GM12878 (cell line): ENCODE measurements around the gene ZNF311. TPM values are rescaled to one million over a fixed set of nuclear protein-coding genes. Genes with fewer than 3 reads are reported as not detected.

Source experiments
- ATAC-seq: fragments of 200-7000 bp; cut with Tn5 transposase; 3 replicates; pipeline ENCODE4 v1.9.1; 2020; ENCODE audit warnings: mild to moderate bottlenecking, moderate library complexity
- BruUV-seq: library from RNA; stranded (reverse); fragments of 400-500 nt; replicated peaks from 2 replicates; lab custom pipeline; 2021; lab: Mats Ljungman, UMichigan
- CTCF ChIA-PET: fragments of 300-600 bp; sonication (Branson Sonifier 250); formaldehyde crosslinking; extraction: SDS; loops from one replicate; lab custom pipeline; 2021; ENCODE audit warnings: inconsistent platforms; lab: Yijun Ruan, JAX
- POLR2A ChIA-PET: fragments of 350-600 bp; formaldehyde crosslinking; extraction: SDS; loops from one replicate; lab custom pipeline; 2021; ENCODE audit warnings: inconsistent platforms; lab: Charles Lee
- RAD21 ChIA-PET: fragments of 300-600 bp; sonication (Branson Sonifier 250); formaldehyde crosslinking; loops from one replicate; lab custom pipeline; 2023; ENCODE audit warnings: antibody characterized with exemption; ENCODE audit not compliant: unreplicated experiment; lab: Charles Lee
- SMC1A ChIA-PET: fragments of 300-600 bp; sonication (Branson Sonifier 250); formaldehyde crosslinking; loops from one replicate; lab custom pipeline; 2023; ENCODE audit not compliant: unreplicated experiment, uncharacterized antibody; lab: Charles Lee
- DNase-seq: peaks from one replicate; pipeline ENCODE4 v3.0.0-alpha.2; 2011; ENCODE audit warnings: low read depth, low spot score
- FAIRE-seq: peaks from 3 replicates; lab custom pipeline; 2011; peaks lifted over from hg19 to GRCh38; lab: Jason Lieb, UNC
- H2AFZ ChIP-seq: 2 replicates; pipeline ENCODE4 v1.6.0; 2011; ENCODE audit warnings: low read depth, low read length, control low read depth; ENCODE audit not compliant: control insufficient read depth
- H3K27ac ChIP-seq: 2 replicates; pipeline ENCODE4 v1.5.1; 2011; ENCODE audit warnings: control low read depth; ENCODE audit not compliant: control insufficient read depth, insufficient read depth
- H3K27me3 ChIP-seq, 2 experiments: replicated peaks in 1 of 2; 2 replicates each; pipeline versions ENCODE4 v1.6.0 to v1.6.1; 2011; ENCODE audit warnings: low read length in 1 of 2; ENCODE audit not compliant: control insufficient read depth in 2 of 2, insufficient read depth in 2 of 2
- H3K36me3 ChIP-seq, 2 experiments: 2 replicates each; pipeline ENCODE4 v1.5.1; 2011; ENCODE audit warnings: low read length in 1 of 2; ENCODE audit not compliant: control insufficient read depth in 2 of 2, insufficient read depth in 2 of 2
- H3K4me1 ChIP-seq: 2 replicates; pipeline ENCODE4 v1.6.1; 2011; ENCODE audit warnings: mild to moderate bottlenecking, low read length, moderate library complexity, mixed read lengths; ENCODE audit not compliant: control insufficient read depth, insufficient read depth
- H3K4me2 ChIP-seq: 2 replicates; pipeline ENCODE4 v1.6.0; 2011; ENCODE audit warnings: control low read depth; ENCODE audit not compliant: control insufficient read depth, insufficient read depth
- H3K4me3 ChIP-seq: fragments of 200-600 bp; sonication (generic); 2 replicates; pipeline ENCODE4 v1.5.1; 2016
- H3K79me2 ChIP-seq: 2 replicates; pipeline ENCODE4 v1.6.0; 2011; ENCODE audit warnings: low read length; ENCODE audit not compliant: control insufficient read depth, insufficient read depth
- H3K9ac ChIP-seq: 2 replicates; pipeline ENCODE4 v1.8.0; 2011; ENCODE audit warnings: low read length, control low read depth, mixed read lengths; ENCODE audit not compliant: control insufficient read depth, insufficient read depth
- H3K9me3 ChIP-seq: replicated peaks from 3 replicates; pipeline ENCODE4 v1.5.1; 2011; ENCODE audit warnings: mild to moderate bottlenecking, low read length; ENCODE audit not compliant: control insufficient read depth, insufficient read depth
- H4K20me1 ChIP-seq: 2 replicates; pipeline ENCODE4 v1.6.0; 2011; ENCODE audit not compliant: control insufficient read depth, insufficient read depth
- BCL11A ChIP-seq: IDR thresholded peaks from 2 replicates; pipeline ENCODE4 v1.6.1; 2011; ENCODE audit warnings: low read depth, low read length
- MEF2B ChIP-seq: fragments of 450-650 bp; IDR thresholded peaks from 2 replicates; pipeline ENCODE4 v1.6.1; 2018; ENCODE audit warnings: mild to moderate bottlenecking, moderate library complexity; ENCODE audit not compliant: partially characterized antibody, poor library complexity, severe bottlenecking
- MXI1 ChIP-seq: fragments of 150-350 bp; IDR thresholded peaks from 2 replicates; pipeline ENCODE4 v1.6.1; 2011; ENCODE audit warnings: low read depth, mild to moderate bottlenecking, inconsistent platforms, low read length, improper control_type of control experiment
- POU2F2 ChIP-seq: IDR thresholded peaks from 3 replicates; pipeline ENCODE4 v1.6.1; 2011; ENCODE audit warnings: low read depth, mild to moderate bottlenecking, low read length, borderline replicate concordance
- RAD51 ChIP-seq: fragments of 450-650 bp; IDR thresholded peaks from 2 replicates; pipeline ENCODE4 v1.6.1; 2016; ENCODE audit warnings: moderate library complexity, mild to moderate bottlenecking, inconsistent platforms
- RFX5 ChIP-seq: IDR thresholded peaks from 2 replicates; pipeline ENCODE4 v1.6.1; 2011; ENCODE audit warnings: low read depth, low read length, improper control_type of control experiment
- SMARCA5 ChIP-seq: fragments of 450-650 bp; IDR thresholded peaks from 2 replicates; pipeline ENCODE4 v1.6.1; 2017; ENCODE audit warnings: mild to moderate bottlenecking
- STAT3 ChIP-seq: IDR thresholded peaks from 2 replicates; pipeline ENCODE4 v1.6.1; 2011; ENCODE audit warnings: low read depth, low read length, improper control_type of control experiment
- TBL1XR1 ChIP-seq: IDR thresholded peaks from 2 replicates; pipeline ENCODE4 v1.6.1; 2012; ENCODE audit warnings: low read depth, low read length, improper control_type of control experiment
- WGBS: methylation state at CpG from one replicate; pipeline ENCODE4 v1.1.6; 2016; ENCODE audit warnings: low lambda C conversion rate; ENCODE audit not compliant: insufficient replicate concordance, insufficient coverage; ENCODE audit errors: missing lambda C conversion rate; 5-methylcytosine and 5-hydroxymethylcytosine counted together
- in situ Hi-C: fragments of 300-500 bp; cut with MboI; formaldehyde crosslinking; loops from 9 replicates; pipeline ENCODE4 v1.14.3; 2018; ENCODE audit warnings: mixed read lengths
- intact Hi-C: fragments of 100-400 bp; cut with micrococcal nuclease; formaldehyde crosslinking; loops from one replicate; pipeline ENCODE4 v1.14.2; 2022; ENCODE audit not compliant: unreplicated experiment
- polyA plus RNA-seq, 11 experiments: library from polyadenylated mRNA; depleted of rRNA in 4 of 11; unstranded in 6 of 11; stranded (reverse) in 5 of 11; fragments of >200 nt; fragmentation: Nextera tagmentation in 4 of 11; fragmentation: Illumina TruSeq in 1 of 11; extraction: Ambion mirVana in 4 of 11; extraction: Trizol in 1 of 11; gene quantifications; 1 replicate in 1 of 11; 2 replicates in 10 of 11; pipeline versions ENCODE4 v1.2.1 to v1.2.3, GENCODE V29; 2011 to 2016; ENCODE audit warnings: inconsistent platforms in 2 of 11, missing spikeins in 2 of 11, low read depth in 1 of 11
- total RNA-seq, 4 experiments: library from RNA; depleted of rRNA in 3 of 4; stranded (reverse); fragments of >200 nt in 3 of 4; fragmentation: Illumina TruSeq in 1 of 4; extraction: Trizol in 1 of 4; gene quantifications; 2 replicates each; pipeline versions ENCODE4 v1.2.1 to v1.2.3, GENCODE V29; 2013 to 2021
- TF ChIP-seq, protein P1 (sequence below): fragments of 450-650 bp; formaldehyde crosslinking; IDR thresholded peaks from 2 replicates; pipeline ENCODE4 v1.4.0; 2020; ENCODE audit warnings: mild to moderate bottlenecking, moderate library complexity
- TF ChIP-seq, protein P2 (sequence below): IDR thresholded peaks from 2 replicates; pipeline ENCODE4 v1.6.1; 2012; ENCODE audit warnings: low read length, inconsistent platforms
- TF ChIP-seq, protein P3 (sequence below): fragments of 150-350 bp; IDR thresholded peaks from 2 replicates; pipeline ENCODE4 v1.6.1; 2014; ENCODE audit warnings: mild to moderate bottlenecking, low read depth, low read length
- TF ChIP-seq, protein P4 (sequence below): IDR thresholded peaks from 2 replicates; pipeline ENCODE4 v1.6.1; 2012; ENCODE audit warnings: mild to moderate bottlenecking, low read depth, low read length

ZNF311 gene
- total and polyA plus RNA-seq, 10 of the 15 experiments (the other 5 are each of a cell fraction or from before 2014, with no cell fraction given) = 0.07 TPM; not detected in 9

DNA sequence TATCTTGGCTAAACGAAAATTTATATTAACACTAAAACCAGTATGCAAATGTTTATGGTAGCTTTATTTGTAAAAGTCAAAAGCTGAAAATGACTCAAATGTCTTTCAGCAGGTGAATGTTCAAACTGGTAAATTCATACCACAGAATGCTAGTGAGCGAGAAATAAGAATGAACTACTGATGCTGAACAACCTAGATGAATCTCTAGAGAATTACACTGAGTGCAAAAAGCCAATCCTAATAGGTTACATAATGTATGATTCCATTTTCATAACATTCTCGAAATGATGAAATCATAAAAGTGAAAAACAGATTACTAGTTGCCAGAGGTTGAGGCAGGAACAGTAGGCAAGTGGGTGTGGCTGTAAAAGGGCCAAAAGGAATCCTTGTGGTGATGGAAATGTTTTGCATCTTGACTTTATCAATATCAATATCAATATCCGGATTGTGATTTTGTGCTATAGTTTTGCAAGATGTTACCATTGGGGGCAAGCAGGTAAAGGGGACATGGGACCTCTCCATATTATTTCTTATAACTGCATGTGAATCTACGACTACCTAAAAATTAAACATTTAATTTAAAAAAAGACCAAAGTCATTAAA is 26.1 kb downstream of the ZNF311 start:
- no peak overlapping the region for H3K9ac ChIP-seq
- FAIRE-seq = no peak
- H4K20me1 ChIP-seq = no peaks in the 10 kb centered on the region
- H3K27ac ChIP-seq = no peak overlapping the region
- ChIA-PET CTCF (interaction anchor here (0.6 to 0.7 kb wide), 2 partner anchors 48 to 1928 kb away, joined by 3 read pairs; no protein-coding TSS in a partner anchor), RAD21 (interaction anchor here (1.1 kb wide), 1 partner anchor 37 kb away, joined by 3 read pairs; no protein-coding TSS in a partner anchor), POLR2A (no interaction called here), SMC1A (interaction anchor here (0.7 kb wide), 1 partner anchor 141 kb away, joined by 3 read pairs; no protein-coding TSS in a partner anchor)
- WGBS = 20% methylated on average over 5 of the region's 5 CpGs
- in situ Hi-C loops = no loop called here
- intact Hi-C loops = no loop called here
- no peak overlapping the region for H3K4me3 ChIP-seq
- no TSS peak for BruUV-seq
- no peak overlapping the region for H2AFZ ChIP-seq
- no peaks in the 10 kb centered on the region for H3K27me3 ChIP-seq
- ATAC-seq = peak; percentile 47
- peaks cover 6% of the 10 kb centered on the region; the same call in 1 of the 2 replicates for H3K4me1 ChIP-seq
- no peaks in the 10 kb centered on the region for H3K79me2 ChIP-seq
- no peaks in the 10 kb centered on the region; the same call in 2 of the 3 replicates for H3K9me3 ChIP-seq
- no peak overlapping the region for H3K4me2 ChIP-seq
- peak; percentile 31 for DNase-seq
- no peaks in the 10 kb centered on the region for H3K36me3 ChIP-seq
- TF ChIP-seq STAT3 (no peak), MEF2B (peak; percentile 70), BCL11A (no peak), POU2F2 (no peak), MXI1 (no peak), RAD51 (no peak), SMARCA5 (no peak), TBL1XR1 (no peak), RFX5 (no peak)
- TF ChIP-seq, protein P1, sequence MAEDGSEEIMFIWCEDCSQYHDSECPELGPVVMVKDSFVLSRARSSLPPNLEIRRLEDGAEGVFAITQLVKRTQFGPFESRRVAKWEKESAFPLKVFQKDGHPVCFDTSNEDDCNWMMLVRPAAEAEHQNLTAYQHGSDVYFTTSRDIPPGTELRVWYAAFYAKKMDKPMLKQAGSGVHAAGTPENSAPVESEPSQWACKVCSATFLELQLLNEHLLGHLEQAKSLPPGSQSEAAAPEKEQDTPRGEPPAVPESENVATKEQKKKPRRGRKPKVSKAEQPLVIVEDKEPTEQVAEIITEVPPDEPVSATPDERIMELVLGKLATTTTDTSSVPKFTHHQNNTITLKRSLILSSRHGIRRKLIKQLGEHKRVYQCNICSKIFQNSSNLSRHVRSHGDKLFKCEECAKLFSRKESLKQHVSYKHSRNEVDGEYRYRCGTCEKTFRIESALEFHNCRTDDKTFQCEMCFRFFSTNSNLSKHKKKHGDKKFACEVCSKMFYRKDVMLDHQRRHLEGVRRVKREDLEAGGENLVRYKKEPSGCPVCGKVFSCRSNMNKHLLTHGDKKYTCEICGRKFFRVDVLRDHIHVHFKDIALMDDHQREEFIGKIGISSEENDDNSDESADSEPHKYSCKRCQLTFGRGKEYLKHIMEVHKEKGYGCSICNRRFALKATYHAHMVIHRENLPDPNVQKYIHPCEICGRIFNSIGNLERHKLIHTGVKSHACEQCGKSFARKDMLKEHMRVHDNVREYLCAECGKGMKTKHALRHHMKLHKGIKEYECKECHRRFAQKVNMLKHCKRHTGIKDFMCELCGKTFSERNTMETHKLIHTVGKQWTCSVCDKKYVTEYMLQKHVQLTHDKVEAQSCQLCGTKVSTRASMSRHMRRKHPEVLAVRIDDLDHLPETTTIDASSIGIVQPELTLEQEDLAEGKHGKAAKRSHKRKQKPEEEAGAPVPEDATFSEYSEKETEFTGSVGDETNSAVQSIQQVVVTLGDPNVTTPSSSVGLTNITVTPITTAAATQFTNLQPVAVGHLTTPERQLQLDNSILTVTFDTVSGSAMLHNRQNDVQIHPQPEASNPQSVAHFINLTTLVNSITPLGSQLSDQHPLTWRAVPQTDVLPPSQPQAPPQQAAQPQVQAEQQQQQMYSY (CRISPR knock-in tag) = no peak
- TF ChIP-seq, protein P2, sequence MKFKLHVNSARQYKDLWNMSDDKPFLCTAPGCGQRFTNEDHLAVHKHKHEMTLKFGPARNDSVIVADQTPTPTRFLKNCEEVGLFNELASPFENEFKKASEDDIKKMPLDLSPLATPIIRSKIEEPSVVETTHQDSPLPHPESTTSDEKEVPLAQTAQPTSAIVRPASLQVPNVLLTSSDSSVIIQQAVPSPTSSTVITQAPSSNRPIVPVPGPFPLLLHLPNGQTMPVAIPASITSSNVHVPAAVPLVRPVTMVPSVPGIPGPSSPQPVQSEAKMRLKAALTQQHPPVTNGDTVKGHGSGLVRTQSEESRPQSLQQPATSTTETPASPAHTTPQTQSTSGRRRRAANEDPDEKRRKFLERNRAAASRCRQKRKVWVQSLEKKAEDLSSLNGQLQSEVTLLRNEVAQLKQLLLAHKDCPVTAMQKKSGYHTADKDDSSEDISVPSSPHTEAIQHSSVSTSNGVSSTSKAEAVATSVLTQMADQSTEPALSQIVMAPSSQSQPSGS = 0 out of 2 replicates have a peak, but pooled peaks have one; percentile 24
- TF ChIP-seq, protein P3, sequence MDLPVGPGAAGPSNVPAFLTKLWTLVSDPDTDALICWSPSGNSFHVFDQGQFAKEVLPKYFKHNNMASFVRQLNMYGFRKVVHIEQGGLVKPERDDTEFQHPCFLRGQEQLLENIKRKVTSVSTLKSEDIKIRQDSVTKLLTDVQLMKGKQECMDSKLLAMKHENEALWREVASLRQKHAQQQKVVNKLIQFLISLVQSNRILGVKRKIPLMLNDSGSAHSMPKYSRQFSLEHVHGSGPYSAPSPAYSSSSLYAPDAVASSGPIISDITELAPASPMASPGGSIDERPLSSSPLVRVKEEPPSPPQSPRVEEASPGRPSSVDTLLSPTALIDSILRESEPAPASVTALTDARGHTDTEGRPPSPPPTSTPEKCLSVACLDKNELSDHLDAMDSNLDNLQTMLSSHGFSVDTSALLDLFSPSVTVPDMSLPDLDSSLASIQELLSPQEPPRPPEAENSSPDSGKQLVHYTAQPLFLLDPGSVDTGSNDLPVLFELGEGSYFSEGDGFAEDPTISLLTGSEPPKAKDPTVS = no peak
- TF ChIP-seq, protein P4, sequence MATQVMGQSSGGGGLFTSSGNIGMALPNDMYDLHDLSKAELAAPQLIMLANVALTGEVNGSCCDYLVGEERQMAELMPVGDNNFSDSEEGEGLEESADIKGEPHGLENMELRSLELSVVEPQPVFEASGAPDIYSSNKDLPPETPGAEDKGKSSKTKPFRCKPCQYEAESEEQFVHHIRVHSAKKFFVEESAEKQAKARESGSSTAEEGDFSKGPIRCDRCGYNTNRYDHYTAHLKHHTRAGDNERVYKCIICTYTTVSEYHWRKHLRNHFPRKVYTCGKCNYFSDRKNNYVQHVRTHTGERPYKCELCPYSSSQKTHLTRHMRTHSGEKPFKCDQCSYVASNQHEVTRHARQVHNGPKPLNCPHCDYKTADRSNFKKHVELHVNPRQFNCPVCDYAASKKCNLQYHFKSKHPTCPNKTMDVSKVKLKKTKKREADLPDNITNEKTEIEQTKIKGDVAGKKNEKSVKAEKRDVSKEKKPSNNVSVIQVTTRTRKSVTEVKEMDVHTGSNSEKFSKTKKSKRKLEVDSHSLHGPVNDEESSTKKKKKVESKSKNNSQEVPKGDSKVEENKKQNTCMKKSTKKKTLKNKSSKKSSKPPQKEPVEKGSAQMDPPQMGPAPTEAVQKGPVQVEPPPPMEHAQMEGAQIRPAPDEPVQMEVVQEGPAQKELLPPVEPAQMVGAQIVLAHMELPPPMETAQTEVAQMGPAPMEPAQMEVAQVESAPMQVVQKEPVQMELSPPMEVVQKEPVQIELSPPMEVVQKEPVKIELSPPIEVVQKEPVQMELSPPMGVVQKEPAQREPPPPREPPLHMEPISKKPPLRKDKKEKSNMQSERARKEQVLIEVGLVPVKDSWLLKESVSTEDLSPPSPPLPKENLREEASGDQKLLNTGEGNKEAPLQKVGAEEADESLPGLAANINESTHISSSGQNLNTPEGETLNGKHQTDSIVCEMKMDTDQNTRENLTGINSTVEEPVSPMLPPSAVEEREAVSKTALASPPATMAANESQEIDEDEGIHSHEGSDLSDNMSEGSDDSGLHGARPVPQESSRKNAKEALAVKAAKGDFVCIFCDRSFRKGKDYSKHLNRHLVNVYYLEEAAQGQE = no peak
